Measurements from ENCODE around the gene LRP1B.

The LRP1B gene

DNA sequence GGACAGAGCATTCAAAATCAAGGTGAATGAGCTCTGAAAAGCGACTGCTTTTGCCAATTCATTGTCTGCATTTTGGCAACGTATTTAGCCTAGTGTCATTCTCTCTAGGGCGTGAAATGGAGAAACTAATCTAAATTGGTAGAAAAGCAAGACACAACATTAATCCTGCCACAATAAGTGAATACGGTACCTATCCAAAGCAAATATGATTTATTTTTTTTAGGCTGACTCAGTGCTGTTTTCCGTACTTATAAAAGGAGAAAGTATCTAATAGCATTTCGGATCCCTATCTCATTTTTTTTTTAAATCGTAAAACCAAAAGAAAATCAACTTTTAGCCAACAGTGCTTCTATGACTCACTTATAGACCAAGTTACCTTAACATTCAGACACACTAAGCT is 672.5 kb downstream of the LRP1B start:
- Mint-ChIP-seq H3K36me3 (ENCODE audit: low read depth) (no peaks in the 10 kb centered on the region), H3K27me3 (ENCODE audit: low read depth) (no peaks in the 10 kb centered on the region), H3K4me1 (no peaks in the 10 kb centered on the region), H3K9me3 (no peaks in the 10 kb centered on the region), H3K4me3 (no peak overlapping the region), H3K27ac (no peak overlapping the region)
- no peak for TF ChIP-seq CTCF (IDR thresholded peaks at IDR 0.05; ENCODE audit: unreplicated experiment in 3 of 3)

DNA sequence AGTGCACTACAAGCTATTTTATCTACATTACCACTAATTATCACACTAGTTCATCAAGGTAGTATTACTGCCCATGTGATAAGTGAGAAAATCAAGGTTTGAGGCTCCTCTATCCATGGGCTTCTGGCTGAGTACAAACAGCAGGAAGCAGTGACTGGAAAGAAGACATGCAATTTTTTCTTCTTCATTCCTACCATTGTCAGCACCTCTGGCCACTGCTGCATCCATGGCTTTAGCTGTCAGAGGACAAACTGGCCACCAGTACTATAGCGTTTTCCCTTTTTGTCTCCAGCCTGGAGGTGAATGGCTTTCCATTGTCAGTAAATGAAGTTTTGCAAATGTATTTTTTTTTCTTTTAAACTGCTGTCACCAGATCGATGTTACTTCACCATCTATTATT is 674.9 kb downstream of the LRP1B start:
- Mint-ChIP-seq H3K4me3 (no peak overlapping the region), H3K4me1 (no peaks in the 10 kb centered on the region), H3K9me3 (no peaks in the 10 kb centered on the region), H3K36me3 (ENCODE audit: low read depth) (no peaks in the 10 kb centered on the region), H3K27ac (no peak overlapping the region), H3K27me3 (ENCODE audit: low read depth) (no peaks in the 10 kb centered on the region)
- TF ChIP-seq CTCF (IDR thresholded peaks at IDR 0.05; ENCODE audit: unreplicated experiment in 3 of 3) = no peak

DNA sequence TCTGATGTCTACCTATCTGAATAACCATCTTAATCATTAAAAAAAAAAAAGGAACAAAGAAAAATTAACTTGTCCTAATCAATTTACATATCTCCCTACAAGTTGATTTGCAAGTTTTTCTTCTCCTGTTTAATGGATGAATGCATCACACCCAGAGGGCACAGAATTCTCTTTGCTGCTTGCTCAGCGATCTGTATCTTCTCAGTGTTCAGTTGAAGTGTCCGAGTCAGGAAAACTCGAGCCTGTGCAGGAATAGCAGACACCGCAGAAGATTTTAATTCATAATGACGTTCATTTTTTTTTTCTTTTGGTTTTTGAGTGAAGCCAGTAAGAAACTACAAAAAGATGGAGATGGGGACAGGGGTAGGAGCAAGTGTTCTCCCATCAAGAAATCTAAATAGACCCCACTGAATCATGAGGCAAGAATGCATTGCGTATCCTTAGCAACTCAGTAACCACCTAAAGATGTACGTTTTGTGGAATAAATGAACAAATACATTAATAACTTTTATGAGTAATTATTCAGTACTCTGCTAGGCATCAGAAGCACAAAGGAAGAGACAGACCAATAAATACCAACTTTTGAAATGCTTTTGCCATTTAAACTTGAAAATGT is 675.5 kb downstream of the LRP1B start:
- Mint-ChIP-seq H3K27me3 (ENCODE audit: low read depth) (no peaks in the 10 kb centered on the region), H3K36me3 (ENCODE audit: low read depth) (no peaks in the 10 kb centered on the region), H3K4me1 (no peaks in the 10 kb centered on the region), H3K4me3 (no peak overlapping the region), H3K9me3 (no peaks in the 10 kb centered on the region), H3K27ac (no peak overlapping the region)
- TF ChIP-seq CTCF (IDR thresholded peaks at IDR 0.05; ENCODE audit: unreplicated experiment in 3 of 3) = no peak

- Mint-ChIP-seq H3K4me1 (no peaks in the 10 kb centered on the region), H3K27me3 (ENCODE audit: low read depth) (no peaks in the 10 kb centered on the region), H3K36me3 (ENCODE audit: low read depth) (no peaks in the 10 kb centered on the region), H3K4me3 (no peak overlapping the region), H3K9me3 (peaks cover 17% of the 10 kb centered on the region), H3K27ac (no peak overlapping the region)
- TF ChIP-seq CTCF (IDR thresholded peaks at IDR 0.05; ENCODE audit: unreplicated experiment in 3 of 3) = no peak
Measured at GRCh38 chr2:141440072-141440635, 690.7 kb downstream of the LRP1B start.

- Mint-ChIP-seq H3K4me1 (no peaks in the 10 kb centered on the region), H3K9me3 (peaks cover 17% of the 10 kb centered on the region), H3K27ac (no peak overlapping the region), H3K36me3 (ENCODE audit: low read depth) (no peaks in the 10 kb centered on the region), H3K27me3 (ENCODE audit: low read depth) (no peaks in the 10 kb centered on the region), H3K4me3 (no peak overlapping the region)
- no peak for TF ChIP-seq CTCF (IDR thresholded peaks at IDR 0.05; ENCODE audit: unreplicated experiment in 3 of 3)
Measured at GRCh38 chr2:141439524-141439923, 691.3 kb downstream of the LRP1B start.

GRCh38 chr2:141438536-141438935 is 692.3 kb downstream of the LRP1B start:
- H3K27me3 Mint-ChIP-seq (ENCODE audit: low read depth) = no peaks in the 10 kb centered on the region
- no peak overlapping the region for H3K4me3 Mint-ChIP-seq
- H3K36me3 Mint-ChIP-seq (ENCODE audit: low read depth) = no peaks in the 10 kb centered on the region
- no peaks in the 10 kb centered on the region for H3K4me1 Mint-ChIP-seq
- no peak for TF ChIP-seq CTCF (IDR thresholded peaks at IDR 0.05; ENCODE audit: unreplicated experiment in 3 of 3)
- H3K27ac Mint-ChIP-seq = no peak overlapping the region
- peaks cover 18% of the 10 kb centered on the region for H3K9me3 Mint-ChIP-seq

Data from nephron (organoid).